Breast epithelium (tissue), 4 donors: ENCODE data around the gene NBR1. TPM values are rescaled to one million over a fixed set of nuclear protein-coding genes. Genes with fewer than 3 reads are reported as not detected.
"Not testable (repeated sequence)": the region's sequence is repeated elsewhere in the genome, so short reads cannot be mapped to it uniquely, and the experiment has no call there.

Experiments used
- DNase-seq, 2 donors: peaks; one replicate each; pipeline ENCODE4 v3.0.0-alpha.2; 2019; ENCODE audit warnings: low spot score in 2 of 2
- H3K27ac ChIP-seq, 2 donors: fragments of 200-600 bp; sonication (generic) in 1 of 2; one replicate each; pipeline ENCODE4 v1.5.1; 2016 to 2019; ENCODE audit warnings: mild to moderate bottlenecking in 1 of 2
- H3K27me3 ChIP-seq, 2 donors: fragments of 200-600 bp; sonication (generic) in 1 of 2; one replicate each; pipeline versions ENCODE4 v1.5.1 to v1.6.0; 2017 to 2019; ENCODE audit warnings: control low read depth in 1 of 2, mild to moderate bottlenecking in 1 of 2
- H3K36me3 ChIP-seq: fragments of 200-600 bp; one replicate; pipeline ENCODE4 v1.5.1; 2019
- H3K4me1 ChIP-seq, 2 donors: fragments of 200-600 bp; sonication (generic); one replicate each; pipeline ENCODE4 v1.5.1; 2016 to 2019; ENCODE audit warnings: control low read depth in 1 of 2
- H3K4me3 ChIP-seq, 3 donors: fragments of 200-600 bp; sonication (generic); 1 replicate in 2 of 3; 2 replicates in 1 of 3; pipeline ENCODE4 v1.5.1; 2016 to 2019; ENCODE audit warnings: mild to moderate bottlenecking in 3 of 3, moderate library complexity in 2 of 3
- H3K9me3 ChIP-seq, 2 donors: fragments of 200-600 bp; sonication (generic) in 1 of 2; one replicate each; pipeline ENCODE4 v1.5.1; 2016 to 2019; ENCODE audit warnings: control low read depth in 1 of 2
- CTCF ChIP-seq, 3 donors: fragments of 450-650 bp; IDR thresholded peaks; one replicate each; pipeline ENCODE4 v1.5.1; 2016 to 2017; ENCODE audit warnings: antibody characterized with exemption in 3 of 3, mild to moderate bottlenecking in 3 of 3, moderate library complexity in 3 of 3
- POLR2A ChIP-seq: fragments of 450-650 bp; IDR thresholded peaks from one replicate; pipeline ENCODE4 v1.6.1; 2016; ENCODE audit warnings: antibody characterized with exemption, mild to moderate bottlenecking, moderate library complexity
- POLR2AphosphoS5 ChIP-seq, 3 donors: sonication (generic); formaldehyde crosslinking; IDR thresholded peaks; one replicate each; pipeline ENCODE4 v1.6.1; 2017; ENCODE audit warnings: antibody characterized with exemption in 3 of 3
- intact Hi-C: fragments of 100-400 bp; cut with DNase I; formaldehyde crosslinking; loops from one replicate; pipeline ENCODE4 v1.15.1; 2023; ENCODE audit warnings: low total_unique reads
- total RNA-seq, 3 donors: library from RNA; depleted of rRNA; stranded (reverse); fragments of >200 nt; gene quantifications; one replicate each; pipeline ENCODE4 v1.1.0, GENCODE V29; 2016

Gene NBR1
- total RNA-seq, 3 donors from 2014 or later: 90.1 to 131 (median 92.1) TPM

- no peak for TF ChIP-seq POLR2AphosphoS5 (IDR thresholded peaks at IDR 0.05)
- no peak for TF ChIP-seq POLR2A
- no peak for TF ChIP-seq CTCF (IDR thresholded peaks at IDR 0.05)
- no peaks in the 10 kb centered on the region for H3K4me1 ChIP-seq
- H3K27me3 ChIP-seq: no peaks in the 10 kb centered on the region
- H3K27ac ChIP-seq: no peak overlapping the region
- no peak for DNase-seq
- no peaks in the 10 kb centered on the region for H3K9me3 ChIP-seq
- no peaks in the 10 kb centered on the region for H3K36me3 ChIP-seq
- intact Hi-C loops: no loop called here
- H3K4me3 ChIP-seq: no peak overlapping the region
Measured at GRCh38 chr17:43140396-43141332, 30.4 kb upstream of the NBR1 start.

- H3K36me3 ChIP-seq: no peaks in the 10 kb centered on the region
- intact Hi-C loops: no loop called here
- H3K27ac ChIP-seq: no peak overlapping the region
- no peaks in the 10 kb centered on the region for H3K27me3 ChIP-seq
- DNase-seq: no peak
- no peaks in the 10 kb centered on the region for H3K4me1 ChIP-seq
- no peak overlapping the region for H3K4me3 ChIP-seq
- no peak for TF ChIP-seq POLR2A
- no peak for TF ChIP-seq CTCF (IDR thresholded peaks at IDR 0.05)
- TF ChIP-seq POLR2AphosphoS5 (IDR thresholded peaks at IDR 0.05): no peak
- H3K9me3 ChIP-seq: no peaks in the 10 kb centered on the region
Measured at GRCh38 chr17:43142153-43142552, 28.9 kb upstream of the NBR1 start.

GRCh38 chr17:43143201-43143600 is 27.8 kb upstream of the NBR1 start:
- H3K27ac ChIP-seq: no peak overlapping the region
- H3K36me3 ChIP-seq: no peaks in the 10 kb centered on the region
- no peaks in the 10 kb centered on the region for H3K27me3 ChIP-seq
- intact Hi-C loops: no loop called here
- H3K9me3 ChIP-seq: no peaks in the 10 kb centered on the region
- no peak overlapping the region for H3K4me3 ChIP-seq
- H3K4me1 ChIP-seq: no peaks in the 10 kb centered on the region
- DNase-seq: no peak
- TF ChIP-seq CTCF (IDR thresholded peaks at IDR 0.05) (no peak), POLR2AphosphoS5 (IDR thresholded peaks at IDR 0.05) (no peak), POLR2A (no peak)

- Histone ChIP-seq H3K27me3 (no peaks in the 10 kb centered on the region), H3K27ac (no peak overlapping the region), H3K9me3 (no peaks in the 10 kb centered on the region), H3K4me1 (no peaks in the 10 kb centered on the region), H3K36me3 (no peaks in the 10 kb centered on the region), H3K4me3 (no peak overlapping the region)
- TF ChIP-seq CTCF (IDR thresholded peaks at IDR 0.05): no peak
- TF ChIP-seq POLR2AphosphoS5 (IDR thresholded peaks at IDR 0.05): no peak
- no peak for TF ChIP-seq POLR2A
- DNase-seq: no peak
- intact Hi-C loops: no loop called here
Measured at GRCh38 chr17:43146649-43147048, 24.4 kb upstream of the NBR1 start.

GRCh38 chr17:43151880-43152456 is 19.0 kb upstream of the NBR1 start:
- no peaks in the 10 kb centered on the region for H3K4me1 ChIP-seq
- intact Hi-C loops: no loop called here
- H3K4me3 ChIP-seq: no peak overlapping the region
- no peak for DNase-seq
- TF ChIP-seq POLR2AphosphoS5 (IDR thresholded peaks at IDR 0.05): no peak
- TF ChIP-seq CTCF (IDR thresholded peaks at IDR 0.05): no peak
- TF ChIP-seq POLR2A: no peak
- H3K9me3 ChIP-seq: no peaks in the 10 kb centered on the region
- H3K27me3 ChIP-seq: no peaks in the 10 kb centered on the region
- no peaks in the 10 kb centered on the region for H3K36me3 ChIP-seq
- no peak overlapping the region for H3K27ac ChIP-seq

GRCh38 chr17:43153197-43153835 is 17.7 kb upstream of the NBR1 start:
- H3K27ac ChIP-seq, H3K4me1 ChIP-seq, H3K36me3 ChIP-seq, H3K9me3 ChIP-seq, intact Hi-C loops, H3K4me3 ChIP-seq, H3K27me3 ChIP-seq, DNase-seq: not testable (repeated sequence)
